Amniotic epithelial cell (primary cell): ENCODE results near the gene ADAMTS17.

Source experiments
- DNase-seq: peaks from one replicate; pipeline ENCODE4 v3.0.0-alpha.2; 2010; ENCODE audit warnings: low read depth

The ADAMTS17 gene

GRCh38 chr15:100248236-100248635 lies 93.5 kb downstream of the ADAMTS17 start:
- no peak for DNase-seq

- DNase-seq = no peak
Measured at GRCh38 chr15:100247228-100248225, 94.2 kb downstream of the ADAMTS17 start.

- DNase-seq = no peak
Measured at GRCh38 chr15:100245855-100246254, 95.9 kb downstream of the ADAMTS17 start.

GRCh38 chr15:100245487-100245820 lies 96.3 kb downstream of the ADAMTS17 start:
- no peak for DNase-seq

- DNase-seq = no peak
Measured at GRCh38 chr15:100244796-100245486, 96.8 kb downstream of the ADAMTS17 start.

- no peak for DNase-seq
Measured at GRCh38 chr15:100242989-100243388, 98.8 kb downstream of the ADAMTS17 start.

GRCh38 chr15:100241572-100242482 lies 99.9 kb downstream of the ADAMTS17 start:
- DNase-seq = peak; percentile 24

- no peak for DNase-seq
Measured at GRCh38 chr15:100236981-100237720, 104.6 kb downstream of the ADAMTS17 start.

GRCh38 chr15:100235030-100235617 lies 106.7 kb downstream of the ADAMTS17 start:
- DNase-seq = no peak

GRCh38 chr15:100234158-100235029 lies 107.4 kb downstream of the ADAMTS17 start:
- no peak for DNase-seq

GRCh38 chr15:100230784-100231183 lies 111.0 kb downstream of the ADAMTS17 start:
- DNase-seq = no peak

GRCh38 chr15:100229181-100230163 lies 112.3 kb downstream of the ADAMTS17 start:
- no peak for DNase-seq

- no peak for DNase-seq
Measured at GRCh38 chr15:100227781-100228180, 114.0 kb downstream of the ADAMTS17 start.

- DNase-seq = no peak
Measured at GRCh38 chr15:100226107-100226506, 115.7 kb downstream of the ADAMTS17 start.

GRCh38 chr15:100224206-100225185 lies 117.3 kb downstream of the ADAMTS17 start:
- no peak for DNase-seq

- DNase-seq = no peak
Measured at GRCh38 chr15:100222349-100222715, 119.4 kb downstream of the ADAMTS17 start.
